Adipocyte (in vitro differentiated cells): ENCODE results near the gene TNFAIP6.
A peak's percentile ranks its signal among the peaks of the same experiment; 100 is the strongest.
"Not testable (repeated sequence)": the region's sequence is repeated elsewhere in the genome, so short reads cannot be mapped to it uniquely, and the experiment has no call there.

ENCODE experiments used
- DNase-seq: peaks from one replicate; pipeline ENCODE4 v3.0.0-alpha.2; 2015; ENCODE audit warnings: low read depth
- H3K27me3 ChIP-seq: replicated peaks from 2 replicates; pipeline ENCODE4 v1.7.0; 2013; ENCODE audit warnings: mild to moderate bottlenecking, low read length, moderate library complexity; ENCODE audit not compliant: control insufficient read depth, insufficient read depth
- H3K36me3 ChIP-seq: 2 replicates; pipeline ENCODE4 v1.7.0; 2013; ENCODE audit warnings: low read length, mild to moderate bottlenecking, moderate library complexity; ENCODE audit not compliant: control insufficient read depth, insufficient read depth, severe bottlenecking
- H3K4me1 ChIP-seq: 2 replicates; pipeline ENCODE4 v1.7.0; 2013; ENCODE audit warnings: mild to moderate bottlenecking, low read length, moderate library complexity; ENCODE audit not compliant: control insufficient read depth, insufficient read depth
- H3K4me3 ChIP-seq: 2 replicates; pipeline ENCODE4 v1.7.0; 2013; ENCODE audit warnings: mild to moderate bottlenecking, low read length, moderate library complexity
- H3K9ac ChIP-seq: 2 replicates; pipeline ENCODE4 v1.7.0; 2013; ENCODE audit warnings: mild to moderate bottlenecking, low read length, moderate library complexity
- H3K9me3 ChIP-seq: 2 replicates; pipeline ENCODE4 v1.7.0; 2013; ENCODE audit warnings: mild to moderate bottlenecking, low read length, moderate library complexity; ENCODE audit not compliant: control insufficient read depth

The TNFAIP6 gene

DNA sequence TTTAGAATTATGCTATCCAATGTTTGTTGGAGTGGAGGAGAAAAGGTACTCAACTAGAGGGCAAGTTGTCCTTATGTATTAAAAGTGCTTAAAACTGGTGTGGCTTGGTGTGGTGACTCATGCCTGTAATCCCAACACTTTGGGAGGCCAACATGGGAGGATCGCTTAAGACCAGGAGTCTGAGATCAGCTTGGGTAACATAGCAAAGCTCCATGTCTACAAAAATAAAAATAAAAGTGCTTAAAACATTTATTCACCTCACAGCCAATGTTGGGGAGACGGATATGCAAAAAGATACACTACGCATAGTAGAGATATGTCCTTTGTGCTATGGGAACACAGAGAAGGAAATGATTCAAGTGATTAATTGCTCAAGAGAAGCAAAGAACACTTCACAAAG, 19.3 kb upstream of the TNFAIP6 start:
- no peak overlapping the region for H3K4me3 ChIP-seq
- H3K27me3 ChIP-seq: no peaks in the 10 kb centered on the region
- peak; percentile 20 for DNase-seq
- H3K36me3 ChIP-seq: no peaks in the 10 kb centered on the region
- H3K4me1 ChIP-seq: peaks cover 23% of the 10 kb centered on the region
- H3K9ac ChIP-seq: no peak overlapping the region
- peaks cover 5% of the 10 kb centered on the region for H3K9me3 ChIP-seq

DNA sequence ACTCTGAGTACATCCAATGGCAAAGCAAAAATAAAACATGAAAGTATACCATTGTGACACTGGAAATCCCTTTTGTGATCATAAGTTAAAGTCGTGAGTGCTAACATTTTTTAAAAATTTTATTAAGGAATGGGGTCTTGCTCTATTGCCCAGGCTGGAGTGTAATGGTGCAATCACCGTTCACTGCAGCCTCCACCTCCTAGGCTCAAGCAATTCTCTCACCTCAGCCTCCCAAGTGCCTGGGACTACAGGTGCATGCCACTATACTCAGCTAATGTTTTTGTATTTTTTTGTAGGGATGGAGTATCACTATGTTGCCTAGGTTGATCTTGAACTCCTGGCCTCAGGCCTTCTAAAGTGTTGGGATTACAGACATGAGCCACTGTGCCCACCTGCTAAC, 14.3 kb upstream of the TNFAIP6 start:
- Histone ChIP-seq H3K9me3 (peaks cover 14% of the 10 kb centered on the region), H3K36me3 (no peaks in the 10 kb centered on the region), H3K4me3 (no peak overlapping the region), H3K9ac (no peak overlapping the region), H3K4me1 (peaks cover 3% of the 10 kb centered on the region), H3K27me3 (no peaks in the 10 kb centered on the region)
- no peak for DNase-seq

DNA sequence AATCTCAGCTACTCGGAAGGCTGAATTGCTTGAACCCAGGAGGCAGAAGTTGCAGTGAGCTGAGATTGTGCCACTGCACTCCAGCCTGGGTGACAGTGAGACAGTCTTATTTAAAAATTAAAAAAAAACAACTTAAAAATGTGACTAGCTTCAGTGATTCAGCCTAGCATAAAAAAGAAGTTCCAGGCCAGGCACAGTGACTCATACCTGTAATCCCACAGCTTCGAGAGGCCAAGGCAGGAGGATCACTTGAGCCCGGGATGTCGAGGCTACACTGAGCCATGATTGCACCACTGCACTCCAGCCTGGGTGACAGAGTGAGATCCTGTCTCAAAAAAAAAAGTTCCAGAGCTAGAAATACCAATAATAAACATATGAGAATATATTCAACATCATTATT, 13.2 kb upstream of the TNFAIP6 start:
- H3K36me3 ChIP-seq, H3K4me3 ChIP-seq, H3K9ac ChIP-seq, H3K27me3 ChIP-seq, DNase-seq, H3K4me1 ChIP-seq: not testable (repeated sequence)
- H3K9me3 ChIP-seq: peaks cover 14% of the 10 kb centered on the region

DNA sequence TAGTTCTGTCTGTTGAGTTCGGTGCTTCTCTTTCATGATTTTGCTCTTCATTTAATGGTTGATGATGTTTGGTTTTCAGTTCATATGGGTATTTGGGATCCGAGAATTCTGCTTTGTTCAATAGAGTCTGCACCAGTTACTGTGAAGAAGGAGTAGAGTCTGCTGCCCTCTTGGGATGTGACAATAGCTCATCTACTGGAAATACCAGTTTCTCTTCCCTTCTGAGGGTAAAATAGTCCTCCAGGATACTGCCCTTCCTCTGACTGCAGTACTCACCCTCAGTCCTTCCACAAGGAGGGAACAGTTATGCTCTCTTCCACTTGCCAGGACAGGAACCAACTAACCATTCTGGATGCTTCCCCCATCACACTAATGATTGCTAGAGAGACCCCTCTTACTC, 12.5 kb upstream of the TNFAIP6 start:
- no peaks in the 10 kb centered on the region for H3K4me1 ChIP-seq
- no peaks in the 10 kb centered on the region for H3K36me3 ChIP-seq
- DNase-seq: no peak
- H3K4me3 ChIP-seq: no peak overlapping the region
- H3K9ac ChIP-seq: no peak overlapping the region
- H3K9me3 ChIP-seq: peaks cover 14% of the 10 kb centered on the region
- no peaks in the 10 kb centered on the region for H3K27me3 ChIP-seq

DNA sequence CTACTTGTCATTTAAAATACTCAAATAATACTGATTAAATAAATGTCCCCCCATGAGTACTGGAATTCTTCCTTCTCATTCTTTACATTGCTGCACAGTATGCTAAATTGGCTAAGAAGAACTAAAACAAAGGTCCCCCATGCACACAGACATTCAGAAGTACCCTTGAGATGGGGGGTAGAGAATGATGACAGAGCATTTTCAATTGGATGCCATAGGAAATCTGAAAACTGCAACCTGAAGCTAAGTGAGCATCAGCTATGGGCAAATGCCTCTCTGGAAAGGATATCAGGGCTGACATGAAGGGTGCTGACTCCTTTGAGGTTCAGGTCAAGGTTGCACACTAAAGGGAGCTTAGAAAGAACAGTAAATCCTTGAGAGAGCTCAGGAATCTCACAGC, 10.1 kb upstream of the TNFAIP6 start:
- no peak overlapping the region for H3K4me3 ChIP-seq
- no peaks in the 10 kb centered on the region for H3K36me3 ChIP-seq
- no peak overlapping the region for H3K9ac ChIP-seq
- H3K27me3 ChIP-seq: no peaks in the 10 kb centered on the region
- H3K9me3 ChIP-seq: peaks cover 10% of the 10 kb centered on the region
- DNase-seq: no peak
- no peaks in the 10 kb centered on the region for H3K4me1 ChIP-seq

DNA sequence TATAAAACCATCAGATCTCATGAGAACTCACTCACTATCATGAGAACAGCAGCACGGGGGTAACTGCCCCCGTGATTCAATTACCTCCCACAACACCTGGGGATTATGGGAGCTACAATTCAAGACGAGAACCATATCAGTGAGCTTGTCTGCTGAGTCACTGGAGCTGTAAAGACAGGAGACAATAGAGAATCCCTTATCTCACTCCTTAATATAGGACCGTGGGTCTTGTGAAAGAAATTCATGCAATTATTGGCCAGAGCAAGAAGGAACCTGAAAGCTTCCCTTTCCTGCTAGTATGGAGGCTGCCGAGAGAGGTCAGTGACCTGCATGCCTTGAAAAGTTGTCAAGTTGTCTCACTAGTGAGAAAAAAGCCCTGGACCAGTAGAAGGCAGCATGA, 9.5 kb upstream of the TNFAIP6 start:
- Histone ChIP-seq H3K36me3 (no peaks in the 10 kb centered on the region), H3K9ac (no peak overlapping the region), H3K4me3 (no peak overlapping the region), H3K4me1 (no peaks in the 10 kb centered on the region), H3K9me3 (peaks cover 10% of the 10 kb centered on the region), H3K27me3 (no peaks in the 10 kb centered on the region)
- no peak for DNase-seq

DNA sequence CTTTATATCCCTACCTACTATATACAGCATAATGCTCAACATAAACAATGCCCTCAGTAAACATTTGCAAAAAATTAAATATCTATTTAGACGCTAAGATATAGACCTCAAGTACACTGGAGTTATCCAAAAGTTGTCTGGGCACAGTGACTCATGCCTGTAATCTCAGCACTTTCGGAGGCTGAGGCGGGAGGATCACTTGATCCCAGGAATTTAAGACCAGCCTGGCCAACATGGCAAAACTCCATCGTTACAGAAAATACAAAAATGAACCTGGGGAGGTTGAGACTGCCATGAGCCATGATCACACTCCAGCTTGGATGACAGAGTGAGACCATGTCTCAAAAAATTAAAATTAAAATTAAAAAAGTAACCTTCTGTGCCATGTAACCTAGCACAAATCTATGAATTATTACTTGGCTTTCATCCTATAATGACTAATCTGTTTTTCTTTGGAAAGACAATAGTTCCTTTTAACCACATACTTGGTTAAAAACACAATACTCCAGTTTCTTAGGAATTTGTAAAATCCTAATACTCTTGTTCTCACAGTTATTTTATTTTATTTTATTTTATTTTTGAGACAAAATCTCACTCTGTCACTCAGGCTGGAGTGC, 6.7 kb upstream of the TNFAIP6 start:
- no peak for DNase-seq
- Histone ChIP-seq H3K27me3 (no peaks in the 10 kb centered on the region), H3K4me1 (peaks cover 5% of the 10 kb centered on the region), H3K36me3 (no peaks in the 10 kb centered on the region), H3K4me3 (no peak overlapping the region), H3K9ac (no peak overlapping the region), H3K9me3 (no peaks in the 10 kb centered on the region)

DNA sequence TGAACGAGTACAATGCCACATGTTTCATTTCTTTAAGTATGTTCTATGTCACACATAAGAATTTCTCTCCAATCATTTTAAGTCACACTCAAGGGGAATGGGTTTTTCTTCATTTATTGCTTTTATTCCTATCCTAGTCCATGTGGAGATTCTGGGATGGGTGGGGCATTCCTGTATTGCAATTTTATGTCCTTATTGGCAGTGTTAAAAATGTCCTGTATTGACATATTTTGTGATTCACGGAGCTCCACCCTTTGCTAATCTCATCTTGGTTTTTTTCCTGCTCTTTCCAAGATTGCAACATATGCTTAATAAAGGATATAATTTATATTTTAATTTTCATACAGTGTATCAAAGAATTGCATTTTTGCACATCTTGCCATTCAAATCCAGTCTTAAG, 3.4 kb upstream of the TNFAIP6 start:
- H3K4me1 ChIP-seq: peaks cover 25% of the 10 kb centered on the region
- no peak for DNase-seq
- no peaks in the 10 kb centered on the region for H3K27me3 ChIP-seq
- no peaks in the 10 kb centered on the region for H3K36me3 ChIP-seq
- no peaks in the 10 kb centered on the region for H3K9me3 ChIP-seq
- no peak overlapping the region for H3K9ac ChIP-seq
- no peak overlapping the region for H3K4me3 ChIP-seq

DNA sequence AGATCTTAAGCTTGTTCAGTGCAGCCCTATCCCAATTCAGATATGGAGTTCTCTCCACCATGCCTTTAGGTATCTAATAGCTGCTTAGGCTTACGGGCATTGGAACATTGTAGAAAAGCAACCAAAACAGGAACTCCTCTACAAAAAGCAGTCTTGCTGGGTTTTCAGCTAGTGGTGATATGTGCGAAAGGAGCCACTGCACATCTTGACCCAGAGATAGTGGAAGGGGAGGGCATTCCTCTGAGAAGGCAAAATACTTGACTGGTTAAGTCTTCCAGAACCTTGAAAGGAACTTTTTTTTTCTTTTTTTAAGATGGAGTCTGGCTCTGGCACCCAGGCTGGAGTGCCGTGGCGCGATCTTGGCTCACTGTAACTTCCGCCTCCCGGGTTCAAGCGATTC, 2.6 kb upstream of the TNFAIP6 start:
- H3K36me3 ChIP-seq: no peaks in the 10 kb centered on the region
- no peak for DNase-seq

DNA sequence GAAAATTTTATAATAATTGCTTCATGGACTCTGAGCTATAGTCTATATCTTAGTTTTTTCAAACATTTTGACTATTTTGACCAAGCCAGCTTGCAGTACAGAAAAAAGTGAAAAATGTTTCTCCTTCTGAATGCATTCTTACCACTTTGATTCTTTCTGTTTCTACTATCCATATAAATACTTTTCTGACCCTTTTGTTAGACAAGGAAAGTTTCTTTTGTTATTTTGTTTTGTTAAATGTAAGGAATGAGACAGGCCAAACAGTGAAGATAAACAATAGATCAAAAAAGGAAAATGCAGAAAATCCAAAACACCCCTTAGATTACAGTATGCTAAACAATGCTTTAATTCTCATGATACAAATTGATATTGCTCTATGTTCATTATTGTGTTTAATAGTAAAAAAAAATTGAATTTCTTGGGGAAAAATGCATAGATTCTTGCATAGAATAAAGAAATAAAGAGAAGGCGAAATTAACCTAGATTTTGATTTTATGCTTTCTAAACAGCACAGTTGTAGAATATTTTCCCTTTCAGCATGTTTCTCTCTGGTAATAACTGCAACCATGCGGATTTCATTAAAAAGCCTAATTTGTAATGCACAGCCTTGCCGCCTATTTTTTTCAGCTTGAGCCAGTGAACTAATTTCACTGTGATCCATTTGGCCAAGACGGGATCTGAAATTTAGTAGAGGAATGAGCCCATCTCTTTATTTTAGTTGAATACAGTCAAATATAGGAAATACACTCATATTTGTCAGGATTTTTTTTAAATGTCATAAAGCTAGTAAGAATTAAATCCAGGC, 976 bp downstream of the TNFAIP6 start:
- Histone ChIP-seq H3K9ac (peak overlapping the region; percentile 51), H3K4me3 (peak overlapping the region; percentile 75)

More for the DNA sequence above, 2.6 kb upstream of the TNFAIP6 start:
- Histone ChIP-seq H3K9ac (no peak overlapping the region), H3K9me3 (no peaks in the 10 kb centered on the region), H3K4me1 (peaks cover 26% of the 10 kb centered on the region), H3K27me3 (no peaks in the 10 kb centered on the region), H3K4me3 (no peak overlapping the region)

DNA sequence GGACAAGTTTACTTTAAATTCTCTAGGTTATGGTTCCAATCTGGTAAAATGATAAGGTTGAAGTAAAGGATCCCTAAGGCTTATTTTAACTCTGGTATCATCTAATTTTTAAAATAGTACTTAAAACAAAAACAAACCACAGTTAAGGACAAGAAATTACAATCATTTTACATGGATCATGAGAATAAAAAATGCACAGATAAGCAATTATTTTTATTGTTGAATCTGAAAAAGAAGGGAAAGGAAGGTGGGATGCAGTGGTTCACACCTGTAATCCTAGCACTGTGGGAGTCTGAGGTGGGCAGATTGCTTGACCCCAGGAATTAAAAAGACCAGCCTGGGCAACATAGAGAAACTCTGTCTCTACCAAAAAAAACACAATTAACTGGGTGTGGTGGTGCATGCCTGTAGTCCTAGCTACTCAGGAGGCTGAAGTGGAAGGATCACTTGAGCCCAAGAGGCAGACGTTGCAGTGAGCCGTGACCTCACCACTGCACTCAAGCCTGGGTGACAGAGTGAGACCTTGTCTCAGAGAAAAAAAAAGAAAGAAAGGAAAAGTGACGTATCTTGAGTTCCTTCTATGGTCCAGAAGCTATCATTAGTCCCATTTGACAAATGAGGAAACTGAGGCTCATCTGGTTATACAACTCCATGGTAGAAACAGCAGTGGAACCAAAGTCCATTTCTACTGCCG, 2.5 kb downstream of the TNFAIP6 start:
- Histone ChIP-seq H3K27me3 (no peaks in the 10 kb centered on the region), H3K9ac (no peak overlapping the region), H3K4me1 (peaks cover 28% of the 10 kb centered on the region), H3K36me3 (no peaks in the 10 kb centered on the region), H3K9me3 (no peaks in the 10 kb centered on the region), H3K4me3 (no peak overlapping the region)
- no peak for DNase-seq

More for the DNA sequence above, 976 bp downstream of the TNFAIP6 start:
- DNase-seq: no peak
- Histone ChIP-seq H3K9me3 (no peaks in the 10 kb centered on the region), H3K4me1 (peaks cover 31% of the 10 kb centered on the region), H3K27me3 (no peaks in the 10 kb centered on the region), H3K36me3 (no peaks in the 10 kb centered on the region)
